ENCODE measurements around the gene PDE10A. TPM values are rescaled to one million over a fixed set of nuclear protein-coding genes. Genes with fewer than 3 reads are reported as not detected.
"Not testable (repeated sequence)": the region's sequence is repeated elsewhere in the genome, so short reads cannot be mapped to it uniquely, and the experiment has no call there.

PDE10A gene
- total RNA-seq, 1 donor from 2014 or later, result 14.4 TPM

DNA sequence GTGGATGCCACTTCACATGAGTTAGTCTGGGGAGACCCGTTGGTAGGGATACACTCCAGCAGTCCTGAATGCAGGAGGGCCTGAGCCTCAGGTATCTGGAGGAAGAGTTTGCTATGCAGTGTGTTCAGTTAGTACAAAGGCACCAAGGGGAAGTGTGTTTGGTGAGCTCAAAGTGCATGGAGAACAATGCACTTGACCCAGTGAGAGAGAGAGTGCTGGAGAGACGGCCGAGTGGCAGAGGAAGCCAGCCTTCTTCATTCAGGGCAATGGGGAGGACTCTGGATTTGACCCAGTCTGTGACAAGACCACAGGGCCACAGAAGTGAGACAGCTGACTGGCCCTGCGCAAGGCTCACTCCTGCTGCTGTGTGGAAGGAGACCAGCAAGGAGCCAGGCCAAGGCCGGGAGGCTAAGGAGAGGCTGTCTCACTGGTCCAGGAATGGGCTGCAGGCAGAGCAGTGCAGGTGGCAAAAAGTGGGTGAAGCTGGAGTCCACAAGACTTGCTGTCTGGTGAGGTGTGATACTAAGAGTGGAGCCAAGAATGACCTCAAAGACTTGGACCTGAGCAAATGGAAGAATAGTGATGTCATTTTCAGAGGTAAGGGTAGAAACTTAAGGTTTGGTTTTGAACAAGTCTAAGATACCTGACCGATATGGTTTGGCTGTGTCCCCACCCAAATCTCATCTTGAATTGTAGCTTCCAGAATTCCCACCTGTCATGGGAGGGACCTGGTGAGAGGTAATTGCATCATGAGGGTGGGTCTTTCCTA, 38.0 kb downstream of the PDE10A start:
- no peak overlapping the region for H3K4me3 Mint-ChIP-seq (ENCODE audit: low read depth)
- peaks cover 4% of the 10 kb centered on the region for H3K4me1 Mint-ChIP-seq (ENCODE audit: low read depth)
- no peak overlapping the region for H3K27ac Mint-ChIP-seq
- H3K27me3 Mint-ChIP-seq, result no peaks in the 10 kb centered on the region
- peaks cover 3% of the 10 kb centered on the region for H3K9me3 Mint-ChIP-seq (ENCODE audit: low read depth)
- DNase-seq (ENCODE audit: low spot score, unreplicated experiment), result no peak
- peaks cover 7% of the 10 kb centered on the region for H3K36me3 Mint-ChIP-seq (ENCODE audit: insufficient read depth)
- TF ChIP-seq, protein P1, sequence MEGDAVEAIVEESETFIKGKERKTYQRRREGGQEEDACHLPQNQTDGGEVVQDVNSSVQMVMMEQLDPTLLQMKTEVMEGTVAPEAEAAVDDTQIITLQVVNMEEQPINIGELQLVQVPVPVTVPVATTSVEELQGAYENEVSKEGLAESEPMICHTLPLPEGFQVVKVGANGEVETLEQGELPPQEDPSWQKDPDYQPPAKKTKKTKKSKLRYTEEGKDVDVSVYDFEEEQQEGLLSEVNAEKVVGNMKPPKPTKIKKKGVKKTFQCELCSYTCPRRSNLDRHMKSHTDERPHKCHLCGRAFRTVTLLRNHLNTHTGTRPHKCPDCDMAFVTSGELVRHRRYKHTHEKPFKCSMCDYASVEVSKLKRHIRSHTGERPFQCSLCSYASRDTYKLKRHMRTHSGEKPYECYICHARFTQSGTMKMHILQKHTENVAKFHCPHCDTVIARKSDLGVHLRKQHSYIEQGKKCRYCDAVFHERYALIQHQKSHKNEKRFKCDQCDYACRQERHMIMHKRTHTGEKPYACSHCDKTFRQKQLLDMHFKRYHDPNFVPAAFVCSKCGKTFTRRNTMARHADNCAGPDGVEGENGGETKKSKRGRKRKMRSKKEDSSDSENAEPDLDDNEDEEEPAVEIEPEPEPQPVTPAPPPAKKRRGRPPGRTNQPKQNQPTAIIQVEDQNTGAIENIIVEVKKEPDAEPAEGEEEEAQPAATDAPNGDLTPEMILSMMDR (IDR thresholded peaks at IDR 0.05; ENCODE audit: unreplicated experiment), result no peak

DNA sequence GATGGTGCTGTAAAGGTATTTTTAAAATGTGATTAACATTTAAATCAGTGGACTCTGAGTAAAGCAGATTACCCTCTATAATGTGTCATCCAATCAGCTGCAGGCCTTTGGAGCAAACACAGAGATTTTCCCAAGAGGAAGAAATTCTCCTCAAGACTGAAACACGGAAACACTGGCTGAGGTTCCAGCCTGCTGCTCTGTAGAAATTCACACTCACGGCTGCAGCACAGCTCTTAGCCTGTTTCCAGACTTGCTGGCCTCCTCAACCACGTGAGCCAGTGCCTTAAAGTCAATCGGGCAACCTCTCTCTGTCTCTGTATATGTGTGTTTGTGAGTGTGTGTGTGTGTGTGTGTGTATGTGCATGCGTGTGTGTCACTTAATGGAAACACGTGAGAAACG, 41.1 kb downstream of the PDE10A start:
- Mint-ChIP-seq H3K4me3 (ENCODE audit: low read depth) (no peak overlapping the region), H3K27ac (no peak overlapping the region), H3K27me3 (no peaks in the 10 kb centered on the region), H3K36me3 (ENCODE audit: insufficient read depth) (peaks cover 7% of the 10 kb centered on the region), H3K9me3 (ENCODE audit: low read depth) (peaks cover 3% of the 10 kb centered on the region), H3K4me1 (ENCODE audit: low read depth) (peaks cover 4% of the 10 kb centered on the region)
- TF ChIP-seq, protein P1 (IDR thresholded peaks at IDR 0.05; ENCODE audit: unreplicated experiment), result no peak
- DNase-seq (ENCODE audit: low spot score, unreplicated experiment), result no peak

DNA sequence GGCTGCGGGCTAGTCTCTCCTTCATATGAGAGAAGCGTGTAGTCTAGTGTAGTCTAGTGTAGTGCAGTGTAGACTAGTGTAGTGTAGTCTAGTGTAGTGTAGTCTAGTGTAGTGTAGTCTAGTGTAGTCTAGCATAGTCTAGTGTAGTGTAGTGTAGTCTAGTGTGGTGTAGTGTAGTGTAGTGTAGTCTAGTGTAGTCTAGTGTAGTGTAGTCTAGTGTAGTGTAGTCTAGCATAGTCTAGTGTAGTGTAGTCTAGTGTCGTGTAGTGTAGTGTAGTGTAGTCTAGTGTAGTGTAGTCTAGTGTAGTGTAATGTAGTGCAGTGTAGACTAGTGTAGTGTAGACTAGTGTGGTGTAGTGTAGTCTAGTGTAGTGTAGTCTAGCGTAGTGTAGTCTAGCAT, 44.1 kb downstream of the PDE10A start:
- not testable (repeated sequence) for H3K4me3 Mint-ChIP-seq (ENCODE audit: low read depth); H3K4me1 Mint-ChIP-seq (ENCODE audit: low read depth); H3K27me3 Mint-ChIP-seq; H3K9me3 Mint-ChIP-seq (ENCODE audit: low read depth); DNase-seq (ENCODE audit: low spot score, unreplicated experiment); H3K27ac Mint-ChIP-seq; H3K36me3 Mint-ChIP-seq (ENCODE audit: insufficient read depth)

- Mint-ChIP-seq H3K4me1 (ENCODE audit: low read depth) (no peaks in the 10 kb centered on the region), H3K4me3 (ENCODE audit: low read depth) (no peak overlapping the region), H3K27me3 (no peaks in the 10 kb centered on the region), H3K27ac (no peak overlapping the region), H3K9me3 (ENCODE audit: low read depth) (no peaks in the 10 kb centered on the region), H3K36me3 (ENCODE audit: insufficient read depth) (no peaks in the 10 kb centered on the region)
- no peak for DNase-seq (ENCODE audit: low spot score, unreplicated experiment)
- TF ChIP-seq, protein P1 (IDR thresholded peaks at IDR 0.05; ENCODE audit: unreplicated experiment), result no peak
These were observed 44.8 kb downstream of the PDE10A start for GRCh38 chr6:165618241-165618640.

GRCh38 chr6:165617528-165617927, 45.5 kb downstream of the PDE10A start:
- DNase-seq (ENCODE audit: low spot score, unreplicated experiment), result no peak
- Mint-ChIP-seq H3K9me3 (ENCODE audit: low read depth) (no peaks in the 10 kb centered on the region), H3K4me1 (ENCODE audit: low read depth) (no peaks in the 10 kb centered on the region), H3K36me3 (ENCODE audit: insufficient read depth) (no peaks in the 10 kb centered on the region), H3K27ac (no peak overlapping the region), H3K4me3 (ENCODE audit: low read depth) (no peak overlapping the region), H3K27me3 (no peaks in the 10 kb centered on the region)
- TF ChIP-seq, protein P1 (IDR thresholded peaks at IDR 0.05; ENCODE audit: unreplicated experiment), result no peak

DNA sequence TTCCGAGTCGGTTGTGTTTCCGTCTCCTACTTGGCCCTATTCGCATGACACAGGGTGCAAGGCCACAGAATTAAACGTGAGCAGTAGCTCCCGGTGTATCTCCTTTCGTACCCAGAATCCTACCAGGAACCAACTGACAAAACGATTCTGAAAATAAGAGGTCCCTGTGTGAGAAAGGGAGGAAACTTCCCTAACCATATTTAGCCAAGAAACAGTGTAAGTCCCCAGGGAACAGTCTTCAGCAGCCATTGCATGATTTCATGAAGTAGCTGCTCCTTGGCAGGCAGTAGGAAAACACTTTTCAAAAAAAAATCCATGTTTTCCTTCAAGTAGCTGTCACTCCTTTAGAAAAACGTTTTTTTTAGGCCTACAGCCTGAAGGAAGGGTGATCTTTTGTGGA, 46.9 kb downstream of the PDE10A start:
- TF ChIP-seq, protein P1 (IDR thresholded peaks at IDR 0.05; ENCODE audit: unreplicated experiment), result no peak
- no peaks in the 10 kb centered on the region for H3K27me3 Mint-ChIP-seq
- H3K4me3 Mint-ChIP-seq (ENCODE audit: low read depth), result no peak overlapping the region
- H3K36me3 Mint-ChIP-seq (ENCODE audit: insufficient read depth), result no peaks in the 10 kb centered on the region
- H3K27ac Mint-ChIP-seq, result no peak overlapping the region
- no peak for DNase-seq (ENCODE audit: low spot score, unreplicated experiment)
- no peaks in the 10 kb centered on the region for H3K4me1 Mint-ChIP-seq (ENCODE audit: low read depth)
- H3K9me3 Mint-ChIP-seq (ENCODE audit: low read depth), result no peaks in the 10 kb centered on the region
